BJ (cell line): Measurements from ENCODE around the gene PTX4. TPM values are rescaled to one million over a fixed set of nuclear protein-coding genes. Genes with fewer than 3 reads are reported as not detected.

Experiments
- CTCF ChIA-PET: fragments of 350-600 bp; formaldehyde crosslinking; extraction: SDS; loops from one replicate; lab custom pipeline; 2021; ENCODE audit warnings: antibody characterized with exemption, inconsistent platforms; lab: Yijun Ruan, JAX
- POLR2A ChIA-PET: fragments of 300-600 bp; sonication (Branson Sonifier 250); formaldehyde crosslinking; extraction: SDS; loops from one replicate; lab custom pipeline; 2021; ENCODE audit warnings: antibody characterized with exemption; lab: Charles Lee
- DNase-seq: peaks from one replicate; pipeline ENCODE4 v3.0.0-alpha.2; 2011; ENCODE audit warnings: low read depth
- H3K27me3 ChIP-seq: 2 replicates; pipeline ENCODE4 v1.6.0; 2011; ENCODE audit warnings: low read length; ENCODE audit not compliant: control insufficient read depth, insufficient read depth
- H3K36me3 ChIP-seq: 2 replicates; pipeline ENCODE4 v1.5.1; 2011; ENCODE audit warnings: low read length; ENCODE audit not compliant: control insufficient read depth, insufficient read depth
- H3K4me3 ChIP-seq: 2 replicates; pipeline ENCODE4 v1.5.1; 2011; ENCODE audit warnings: low read depth, mild to moderate bottlenecking, control low read depth, low read length
- CTCF ChIP-seq: IDR thresholded peaks from 2 replicates; pipeline ENCODE4 v1.5.1; 2011; ENCODE audit warnings: low read depth, mild to moderate bottlenecking, control low read depth, inconsistent platforms, low read length, moderate library complexity; ENCODE audit not compliant: insufficient read depth
- polyA plus RNA-seq: library from polyadenylated mRNA; depleted of rRNA; stranded (reverse); fragments of >200 nt; gene quantifications from 2 replicates; pipeline ENCODE4 v1.2.3, GENCODE V29; 2011

PTX4 gene
- polyA plus RNA-seq, 1 experiment = not detected

DNA sequence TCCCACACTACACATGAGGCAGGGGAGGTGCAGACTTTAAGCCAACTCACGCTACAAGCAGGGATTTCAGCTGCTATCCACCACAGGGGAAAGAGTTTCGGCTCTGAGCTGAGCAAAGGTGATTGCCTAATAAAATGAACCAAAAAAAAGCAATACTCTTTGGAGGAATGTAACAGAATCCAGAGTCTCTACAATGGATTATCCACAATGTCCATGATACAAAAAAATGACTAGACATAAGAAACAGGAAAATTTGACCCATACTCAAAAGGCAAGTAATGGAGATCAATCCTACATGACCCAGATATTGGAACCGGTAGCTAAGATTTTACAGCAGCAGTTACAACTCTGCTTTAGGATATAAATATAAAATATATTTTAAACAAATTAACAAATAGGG lies 25.8 kb upstream of the PTX4 start:
- Histone ChIP-seq H3K4me3 (no peak overlapping the region), H3K27me3 (no peaks in the 10 kb centered on the region), H3K36me3 (peaks cover 5% of the 10 kb centered on the region)
- TF ChIP-seq CTCF = no peak
- DNase-seq = no peak
- CTCF ChIA-PET = interaction anchor here (0.8 to 1.2 kb wide), 3 partner anchors 9 to 18 kb away, joined by 3 to 5 read pairs (median 4); no protein-coding TSS in a partner anchor
- POLR2A ChIA-PET = no interaction called here

DNA sequence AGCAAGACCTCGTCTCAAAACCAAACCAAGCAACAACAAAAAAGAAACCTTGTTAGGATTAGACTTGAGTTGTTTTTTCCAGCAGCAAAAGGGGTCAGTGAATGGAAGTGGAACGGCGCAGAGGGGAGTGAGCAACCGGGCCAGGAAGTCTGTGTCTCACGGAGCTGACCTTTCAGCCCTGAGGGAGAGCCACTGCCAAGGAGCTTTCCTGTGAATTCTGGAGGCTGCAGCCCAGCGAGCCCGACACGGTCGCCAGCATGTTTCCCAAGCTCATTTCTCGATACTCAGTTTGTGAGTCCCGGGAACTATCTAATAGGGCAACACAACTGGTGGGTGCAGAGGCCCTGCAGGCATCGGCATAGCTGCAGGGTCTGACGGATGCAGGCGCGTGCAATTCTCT lies 24.0 kb upstream of the PTX4 start:
- Histone ChIP-seq H3K4me3 (no peak overlapping the region), H3K36me3 (peaks cover 5% of the 10 kb centered on the region), H3K27me3 (no peaks in the 10 kb centered on the region)
- no peak for DNase-seq
- TF ChIP-seq CTCF = no peak
- CTCF ChIA-PET = interaction anchor here (1.6 kb wide), 1 partner anchor 26 kb away, joined by 4 read pairs; no protein-coding TSS in a partner anchor
- POLR2A ChIA-PET = no interaction called here

DNA sequence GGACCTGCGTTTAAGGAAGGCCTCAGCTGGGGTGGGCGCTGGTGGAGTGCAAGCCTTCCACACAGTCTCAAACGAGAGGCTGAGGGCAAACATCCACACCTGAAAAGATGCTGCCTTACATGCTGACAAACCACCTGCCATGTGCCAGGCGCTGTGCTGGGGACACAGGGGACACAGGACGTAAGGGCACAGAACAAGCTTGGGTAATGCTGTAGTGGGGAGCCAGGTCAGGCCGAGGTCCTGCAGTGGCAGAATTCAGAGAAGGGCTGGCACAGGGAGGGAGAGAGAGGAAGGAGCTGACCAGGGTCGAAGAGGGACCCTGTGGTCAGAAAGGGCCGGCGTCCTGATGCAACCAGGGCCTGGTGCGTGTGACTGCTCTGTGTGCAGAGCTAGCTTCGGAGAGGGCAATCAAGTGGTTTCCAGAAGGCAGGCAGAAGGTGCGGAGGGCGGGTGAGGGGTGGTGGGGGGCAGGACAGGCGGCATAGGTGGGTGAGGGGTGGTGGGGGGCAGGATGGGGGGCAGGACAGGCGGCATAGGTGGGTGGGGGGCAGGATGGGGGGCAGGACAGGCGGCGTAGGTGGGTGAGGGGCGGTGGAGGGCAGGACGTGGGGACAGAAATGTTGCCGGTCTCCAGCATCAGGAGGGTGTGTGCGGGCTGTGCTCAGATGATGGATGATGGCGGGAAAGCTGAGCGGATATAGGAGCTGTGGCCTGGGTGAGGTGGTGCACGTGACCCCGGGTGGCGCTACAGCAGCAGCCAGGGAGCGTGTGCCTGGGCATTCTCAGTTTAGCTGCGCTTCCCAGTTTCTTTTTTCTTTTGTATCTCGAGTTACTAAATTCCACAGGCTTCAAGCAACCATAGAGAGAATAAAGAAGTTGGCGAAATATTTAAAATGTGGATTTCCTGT lies 23.2 kb upstream of the PTX4 start:
- DNase-seq = no peak
- ChIA-PET CTCF (interaction anchor here (1.3 to 1.6 kb wide), 2 partner anchors 7 to 26 kb away, joined by 4 read pairs; no protein-coding TSS in a partner anchor), POLR2A (interaction anchor here (0.6 kb wide), 1 partner anchor 1171 kb away, joined by 3 read pairs; the partner anchor contains the start of gene KCTD5)
- peaks cover 5% of the 10 kb centered on the region for H3K36me3 ChIP-seq
- TF ChIP-seq CTCF = no peak
- H3K4me3 ChIP-seq = no peak overlapping the region
- no peaks in the 10 kb centered on the region for H3K27me3 ChIP-seq

DNA sequence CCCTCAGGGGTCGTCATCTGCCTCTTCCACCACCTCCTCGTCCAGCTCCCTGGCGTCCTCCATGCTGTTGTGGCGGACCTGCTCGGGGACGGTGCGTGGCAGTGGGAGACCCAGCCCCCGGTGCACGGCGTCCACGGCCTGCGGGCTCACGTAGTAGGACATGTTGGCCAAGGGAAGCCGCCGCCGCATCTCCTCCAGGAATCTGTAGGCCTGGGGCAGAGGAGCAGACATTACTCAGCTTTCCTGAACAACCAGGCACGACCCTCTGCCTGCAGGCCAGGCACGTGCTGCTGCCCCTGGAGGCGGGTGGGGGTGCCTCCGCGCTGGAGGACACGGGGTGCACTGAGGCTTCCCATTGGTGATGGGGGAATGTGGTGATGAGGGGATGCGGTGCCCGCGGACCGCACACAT lies 22.2 kb upstream of the PTX4 start:
- Histone ChIP-seq H3K27me3 (no peaks in the 10 kb centered on the region), H3K4me3 (no peak overlapping the region), H3K36me3 (peaks cover 8% of the 10 kb centered on the region)
- ChIA-PET POLR2A (no interaction called here), CTCF (interaction anchor here (0.6 to 1.3 kb wide), 2 partner anchors 8 to 28 kb away, joined by 4 to 5 read pairs; no protein-coding TSS in a partner anchor)
- DNase-seq = no peak
- TF ChIP-seq CTCF = no peak

GRCh38 chr16:1510272-1510671 lies 21.5 kb upstream of the PTX4 start:
- no peak overlapping the region for H3K4me3 ChIP-seq
- H3K36me3 ChIP-seq = peaks cover 8% of the 10 kb centered on the region
- POLR2A ChIA-PET = no interaction called here
- TF ChIP-seq CTCF = no peak
- DNase-seq = no peak
- CTCF ChIA-PET = interaction anchor here (1.3 kb wide), 1 partner anchor 9 kb away, joined by 4 read pairs; no protein-coding TSS in a partner anchor
- H3K27me3 ChIP-seq = no peaks in the 10 kb centered on the region
